H1 (cell line): ENCODE measurements around the gene UBR7.

ENCODE experiments used
- CBX8 ChIP-seq: fragments of 300-800, 300-1000 bp; sonication (generic); IDR thresholded peaks from 2 replicates; pipeline ENCODE4 v1.7.1; 2016; ENCODE audit warnings: low read depth, low read length, borderline replicate concordance
- GABPA ChIP-seq: IDR thresholded peaks from 2 replicates; pipeline ENCODE4 v1.6.1; 2011; ENCODE audit warnings: mild to moderate bottlenecking, low read length, moderate library complexity, borderline replicate concordance; ENCODE audit not compliant: insufficient read depth
- GTF2F1 ChIP-seq: IDR thresholded peaks from 2 replicates; pipeline ENCODE4 v1.6.1; 2012; ENCODE audit warnings: low read depth, low read length, improper control_type of control experiment, borderline replicate concordance
- HDAC6 ChIP-seq: IDR thresholded peaks from one replicate; pipeline ENCODE4 v1.7.1; 2012; ENCODE audit warnings: low read depth, mild to moderate bottlenecking, inconsistent platforms, low read length, moderate library complexity
- POLR2A ChIP-seq, 2 experiments: IDR thresholded peaks; 1 replicate in 1 of 2; 2 replicates in 1 of 2; pipeline ENCODE4 v1.6.1; 2011; ENCODE audit warnings: low read depth in 2 of 2, low read length in 2 of 2, mild to moderate bottlenecking in 2 of 2; ENCODE audit errors: control extremely low read depth in 1 of 2
- POLR2AphosphoS5 ChIP-seq: IDR thresholded peaks from 2 replicates; pipeline ENCODE4 v1.6.1; 2011; ENCODE audit warnings: low read depth, low read length
- SIN3A ChIP-seq, 2 experiments: IDR thresholded peaks in 1 of 2; conservative IDR thresholded peaks in 1 of 2; 2 replicates each; pipeline ENCODE4 v1.6.1; 2011 to 2012; ENCODE audit warnings: low read length in 2 of 2, improper control_type of control experiment in 1 of 2, low read depth in 1 of 2, mild to moderate bottlenecking in 1 of 2
- SP1 ChIP-seq: IDR thresholded peaks from 2 replicates; pipeline ENCODE4 v1.6.1; 2011; ENCODE audit warnings: low read depth, low read length
- TAF1 ChIP-seq: IDR thresholded peaks from 2 replicates; pipeline ENCODE4 v1.6.1; 2011; ENCODE audit warnings: mild to moderate bottlenecking, low read depth, low read length
- TCF12 ChIP-seq: IDR thresholded peaks from 2 replicates; pipeline ENCODE4 v1.6.1; 2011; ENCODE audit warnings: low read depth, mild to moderate bottlenecking, low read length
- TEAD4 ChIP-seq: IDR thresholded peaks from 2 replicates; pipeline ENCODE4 v1.6.1; 2012; ENCODE audit warnings: low read depth, low read length, inconsistent platforms, mixed read lengths
- TF ChIP-seq, protein P1 (sequence below): IDR thresholded peaks from 2 replicates; pipeline ENCODE4 v1.6.1; 2011; ENCODE audit warnings: low read length, improper control_type of control experiment
- TF ChIP-seq, protein P2 (sequence below), 3 experiments: IDR thresholded peaks; 1 replicate in 2 of 3; 2 replicates in 1 of 3; pipeline versions ENCODE4 v1.5.1 to v1.6.1; 2011; ENCODE audit warnings: low read length in 3 of 3, mild to moderate bottlenecking in 3 of 3, inconsistent platforms in 2 of 3, low read depth in 1 of 3, moderate library complexity in 1 of 3; ENCODE audit not compliant: insufficient read depth in 1 of 3; ENCODE audit errors: control extremely low read depth in 1 of 3

DNA sequence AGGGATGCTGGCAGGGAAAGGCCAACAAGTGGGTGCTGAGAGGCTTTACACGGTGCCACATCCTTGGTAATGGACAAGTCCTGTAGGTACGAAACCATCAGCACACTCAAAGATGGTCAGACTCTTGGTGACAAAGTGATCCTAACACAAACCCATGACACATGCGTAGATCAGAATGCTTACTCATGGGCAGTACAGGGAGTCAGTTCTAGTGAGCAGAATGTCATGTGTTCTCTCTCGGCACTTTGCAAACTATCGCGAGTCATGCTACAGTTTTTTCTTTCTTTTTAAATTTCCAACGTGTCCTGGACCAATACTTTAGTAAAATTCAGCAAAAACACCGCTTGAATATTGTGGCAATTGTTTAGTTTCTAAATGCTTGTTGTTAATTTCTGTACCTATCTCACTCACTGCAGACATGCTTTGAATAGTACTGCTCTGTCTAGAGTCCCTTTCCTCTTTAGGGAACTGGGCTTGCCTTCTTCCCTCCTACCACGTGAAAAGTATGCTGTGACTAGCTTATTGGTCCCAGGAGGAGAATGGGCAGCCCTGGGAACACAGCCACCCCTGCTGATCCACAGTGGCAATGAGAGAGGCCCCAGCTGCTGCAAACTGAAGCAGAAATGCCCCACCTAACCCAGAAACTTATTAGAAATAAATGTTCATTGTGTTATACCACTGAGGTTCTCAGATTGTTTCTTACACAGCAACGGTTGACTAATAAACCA lies 62.4 kb downstream of the UBR7 start:
- TF ChIP-seq GTF2F1 (no peak), POLR2A (IDR thresholded peaks at IDR 0.05; ENCODE audit: control extremely low read depth in 1 of 2, low read depth in 2 of 2, low read length in 2 of 2) (no peak), SIN3A (conservative IDR thresholded peaks at IDR 0.05 in 1 of 2, IDR thresholded peaks at IDR 0.05 in 1 of 2; ENCODE audit: low read depth in 1 of 2, low read length in 2 of 2) (no peak), TAF1 (no peak), GABPA (no peak), SP1 (no peak), HDAC6 (no peak), TEAD4 (no peak), CBX8 (no peak), POLR2AphosphoS5 (no peak), TCF12 (no peak)
- TF ChIP-seq, protein P1, sequence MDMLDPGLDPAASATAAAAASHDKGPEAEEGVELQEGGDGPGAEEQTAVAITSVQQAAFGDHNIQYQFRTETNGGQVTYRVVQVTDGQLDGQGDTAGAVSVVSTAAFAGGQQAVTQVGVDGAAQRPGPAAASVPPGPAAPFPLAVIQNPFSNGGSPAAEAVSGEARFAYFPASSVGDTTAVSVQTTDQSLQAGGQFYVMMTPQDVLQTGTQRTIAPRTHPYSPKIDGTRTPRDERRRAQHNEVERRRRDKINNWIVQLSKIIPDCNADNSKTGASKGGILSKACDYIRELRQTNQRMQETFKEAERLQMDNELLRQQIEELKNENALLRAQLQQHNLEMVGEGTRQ: no peak
- TF ChIP-seq, protein P2, sequence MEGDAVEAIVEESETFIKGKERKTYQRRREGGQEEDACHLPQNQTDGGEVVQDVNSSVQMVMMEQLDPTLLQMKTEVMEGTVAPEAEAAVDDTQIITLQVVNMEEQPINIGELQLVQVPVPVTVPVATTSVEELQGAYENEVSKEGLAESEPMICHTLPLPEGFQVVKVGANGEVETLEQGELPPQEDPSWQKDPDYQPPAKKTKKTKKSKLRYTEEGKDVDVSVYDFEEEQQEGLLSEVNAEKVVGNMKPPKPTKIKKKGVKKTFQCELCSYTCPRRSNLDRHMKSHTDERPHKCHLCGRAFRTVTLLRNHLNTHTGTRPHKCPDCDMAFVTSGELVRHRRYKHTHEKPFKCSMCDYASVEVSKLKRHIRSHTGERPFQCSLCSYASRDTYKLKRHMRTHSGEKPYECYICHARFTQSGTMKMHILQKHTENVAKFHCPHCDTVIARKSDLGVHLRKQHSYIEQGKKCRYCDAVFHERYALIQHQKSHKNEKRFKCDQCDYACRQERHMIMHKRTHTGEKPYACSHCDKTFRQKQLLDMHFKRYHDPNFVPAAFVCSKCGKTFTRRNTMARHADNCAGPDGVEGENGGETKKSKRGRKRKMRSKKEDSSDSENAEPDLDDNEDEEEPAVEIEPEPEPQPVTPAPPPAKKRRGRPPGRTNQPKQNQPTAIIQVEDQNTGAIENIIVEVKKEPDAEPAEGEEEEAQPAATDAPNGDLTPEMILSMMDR (IDR thresholded peaks at IDR 0.05; ENCODE audit: control extremely low read depth in 1 of 3, insufficient read depth in 1 of 3, low read depth in 1 of 3, low read length in 3 of 3): no peak
